ENCODE results near the gene APH1B. TPM values are rescaled to one million over a fixed set of nuclear protein-coding genes. Genes with fewer than 3 reads are reported as not detected.
"Not testable (repeated sequence)": the region's sequence is repeated elsewhere in the genome, so short reads cannot be mapped to it uniquely, and the experiment has no call there.

The APH1B gene
- polyA plus RNA-seq, 1 donor = 17.6 TPM

GRCh38 chr15:63237086-63237485 lies 40.3 kb upstream of the APH1B start:
- H3K36me3 ChIP-seq (ENCODE audit: control insufficient read depth, insufficient read depth, low read length); H3K27me3 ChIP-seq (ENCODE audit: control insufficient read depth, insufficient read depth, low read length); DNase-seq; H3K4me3 ChIP-seq (ENCODE audit: low read length); H3K9me3 ChIP-seq (ENCODE audit: control insufficient read depth, low read depth, low read length); H3K27ac ChIP-seq (ENCODE audit: low read length): not testable (repeated sequence)
- peaks cover 14% of the 10 kb centered on the region for H3K4me1 ChIP-seq (ENCODE audit: control insufficient read depth, insufficient read depth, low read length)
- 100% methylated on average over 1 of the region's 1 CpG for WGBS (ENCODE audit: insufficient coverage, low lambda C conversion rate)

GRCh38 chr15:63238171-63238570 lies 39.2 kb upstream of the APH1B start:
- Histone ChIP-seq H3K27ac (ENCODE audit: low read length) (no peak overlapping the region), H3K36me3 (ENCODE audit: control insufficient read depth, insufficient read depth, low read length) (no peaks in the 10 kb centered on the region), H3K27me3 (ENCODE audit: control insufficient read depth, insufficient read depth, low read length) (no peaks in the 10 kb centered on the region), H3K9me3 (ENCODE audit: control insufficient read depth, low read depth, low read length) (no peaks in the 10 kb centered on the region), H3K4me3 (ENCODE audit: low read length) (no peak overlapping the region), H3K4me1 (ENCODE audit: control insufficient read depth, insufficient read depth, low read length) (peaks cover 14% of the 10 kb centered on the region)
- no peak for DNase-seq

GRCh38 chr15:63238796-63239195 lies 38.6 kb upstream of the APH1B start:
- Histone ChIP-seq H3K36me3 (ENCODE audit: control insufficient read depth, insufficient read depth, low read length) (no peaks in the 10 kb centered on the region), H3K4me1 (ENCODE audit: control insufficient read depth, insufficient read depth, low read length) (peaks cover 11% of the 10 kb centered on the region), H3K27me3 (ENCODE audit: control insufficient read depth, insufficient read depth, low read length) (no peaks in the 10 kb centered on the region), H3K27ac (ENCODE audit: low read length) (no peak overlapping the region), H3K4me3 (ENCODE audit: low read length) (no peak overlapping the region), H3K9me3 (ENCODE audit: control insufficient read depth, low read depth, low read length) (no peaks in the 10 kb centered on the region)
- no peak for DNase-seq
- WGBS (ENCODE audit: insufficient coverage, low lambda C conversion rate) = no CpG with 5 or more reads among the region's 1 CpG

GRCh38 chr15:63240109-63240508 lies 37.3 kb upstream of the APH1B start:
- DNase-seq = no peak
- Histone ChIP-seq H3K4me1 (ENCODE audit: control insufficient read depth, insufficient read depth, low read length) (no peaks in the 10 kb centered on the region), H3K9me3 (ENCODE audit: control insufficient read depth, low read depth, low read length) (no peaks in the 10 kb centered on the region)

GRCh38 chr15:63241316-63241715 lies 36.1 kb upstream of the APH1B start:
- Histone ChIP-seq H3K27ac (ENCODE audit: low read length) (no peak overlapping the region), H3K4me1 (ENCODE audit: control insufficient read depth, insufficient read depth, low read length) (no peaks in the 10 kb centered on the region), H3K9me3 (ENCODE audit: control insufficient read depth, low read depth, low read length) (no peaks in the 10 kb centered on the region), H3K27me3 (ENCODE audit: control insufficient read depth, insufficient read depth, low read length) (no peaks in the 10 kb centered on the region), H3K36me3 (ENCODE audit: control insufficient read depth, insufficient read depth, low read length) (peaks cover 7% of the 10 kb centered on the region), H3K4me3 (ENCODE audit: low read length) (no peak overlapping the region)
- no peak for DNase-seq
- WGBS (ENCODE audit: insufficient coverage, low lambda C conversion rate) = no CpG with 5 or more reads among the region's 1 CpG

More at GRCh38 chr15:63240109-63240508, 37.3 kb upstream of the APH1B start:
- Histone ChIP-seq H3K27ac (ENCODE audit: low read length) (no peak overlapping the region), H3K4me3 (ENCODE audit: low read length) (no peak overlapping the region), H3K27me3 (ENCODE audit: control insufficient read depth, insufficient read depth, low read length) (no peaks in the 10 kb centered on the region), H3K36me3 (ENCODE audit: control insufficient read depth, insufficient read depth, low read length) (no peaks in the 10 kb centered on the region)
- WGBS (ENCODE audit: insufficient coverage, low lambda C conversion rate) = 80% methylated on average over 2 of the region's 3 CpGs

- WGBS (ENCODE audit: insufficient coverage, low lambda C conversion rate) = 80% methylated on average over 1 of the region's 1 CpG
- Histone ChIP-seq H3K36me3 (ENCODE audit: control insufficient read depth, insufficient read depth, low read length) (peaks cover 13% of the 10 kb centered on the region), H3K27me3 (ENCODE audit: control insufficient read depth, insufficient read depth, low read length) (no peaks in the 10 kb centered on the region), H3K4me1 (ENCODE audit: control insufficient read depth, insufficient read depth, low read length) (peaks cover 10% of the 10 kb centered on the region), H3K4me3 (ENCODE audit: low read length) (no peak overlapping the region), H3K9me3 (ENCODE audit: control insufficient read depth, low read depth, low read length) (no peaks in the 10 kb centered on the region), H3K27ac (ENCODE audit: low read length) (no peak overlapping the region)
- no peak for DNase-seq
Measured at GRCh38 chr15:63243101-63243500, 34.3 kb upstream of the APH1B start.

GRCh38 chr15:63243776-63244175 lies 33.6 kb upstream of the APH1B start:
- DNase-seq = no peak
- Histone ChIP-seq H3K36me3 (ENCODE audit: control insufficient read depth, insufficient read depth, low read length) (peaks cover 13% of the 10 kb centered on the region), H3K27ac (ENCODE audit: low read length) (no peak overlapping the region), H3K4me1 (ENCODE audit: control insufficient read depth, insufficient read depth, low read length) (peaks cover 10% of the 10 kb centered on the region), H3K4me3 (ENCODE audit: low read length) (no peak overlapping the region), H3K9me3 (ENCODE audit: control insufficient read depth, low read depth, low read length) (no peaks in the 10 kb centered on the region), H3K27me3 (ENCODE audit: control insufficient read depth, insufficient read depth, low read length) (no peaks in the 10 kb centered on the region)
- WGBS (ENCODE audit: insufficient coverage, low lambda C conversion rate) = no CpG with 5 or more reads among the region's 1 CpG

- Histone ChIP-seq H3K27ac (ENCODE audit: low read length) (no peak overlapping the region), H3K36me3 (ENCODE audit: control insufficient read depth, insufficient read depth, low read length) (peaks cover 13% of the 10 kb centered on the region), H3K27me3 (ENCODE audit: control insufficient read depth, insufficient read depth, low read length) (no peaks in the 10 kb centered on the region), H3K4me3 (ENCODE audit: low read length) (no peak overlapping the region), H3K4me1 (ENCODE audit: control insufficient read depth, insufficient read depth, low read length) (peaks cover 10% of the 10 kb centered on the region), H3K9me3 (ENCODE audit: control insufficient read depth, low read depth, low read length) (no peaks in the 10 kb centered on the region)
- DNase-seq = no peak
- WGBS (ENCODE audit: insufficient coverage, low lambda C conversion rate) = 89% methylated on average over 1 of the region's 4 CpGs
Measured at GRCh38 chr15:63244399-63244798, 33.0 kb upstream of the APH1B start.

- DNase-seq = no peak
- Histone ChIP-seq H3K9me3 (ENCODE audit: control insufficient read depth, low read depth, low read length) (no peaks in the 10 kb centered on the region), H3K27ac (ENCODE audit: low read length) (no peak overlapping the region), H3K4me3 (ENCODE audit: low read length) (no peak overlapping the region), H3K4me1 (ENCODE audit: control insufficient read depth, insufficient read depth, low read length) (peaks cover 10% of the 10 kb centered on the region), H3K27me3 (ENCODE audit: control insufficient read depth, insufficient read depth, low read length) (no peaks in the 10 kb centered on the region), H3K36me3 (ENCODE audit: control insufficient read depth, insufficient read depth, low read length) (peaks cover 13% of the 10 kb centered on the region)
- WGBS (ENCODE audit: insufficient coverage, low lambda C conversion rate) = 100% methylated on average over 1 of the region's 5 CpGs
Measured at GRCh38 chr15:63244976-63245645, 32.3 kb upstream of the APH1B start.

GRCh38 chr15:63246691-63247469 lies 30.5 kb upstream of the APH1B start:
- H3K36me3 ChIP-seq (ENCODE audit: control insufficient read depth, insufficient read depth, low read length) = peaks cover 21% of the 10 kb centered on the region
- DNase-seq = peak; percentile 77
- peaks cover 10% of the 10 kb centered on the region for H3K4me1 ChIP-seq (ENCODE audit: control insufficient read depth, insufficient read depth, low read length)
- no peaks in the 10 kb centered on the region for H3K27me3 ChIP-seq (ENCODE audit: control insufficient read depth, insufficient read depth, low read length)
- no CpG with 5 or more reads among the region's 5 CpGs for WGBS (ENCODE audit: insufficient coverage, low lambda C conversion rate)
- H3K9me3 ChIP-seq (ENCODE audit: control insufficient read depth, low read depth, low read length) = no peaks in the 10 kb centered on the region
- no peak overlapping the region for H3K4me3 ChIP-seq (ENCODE audit: low read length)
- peak overlapping the region; percentile 65 for H3K27ac ChIP-seq (ENCODE audit: low read length)
